Heart left ventricle (tissue), 16 donors: ENCODE measurements around the gene CASZ1. TPM values are rescaled to one million over a fixed set of nuclear protein-coding genes. Genes with fewer than 3 reads are reported as not detected.
A peak's percentile ranks its signal among the peaks of the same experiment; 100 is the strongest.

Experiments used
- ATAC-seq, 4 donors: fragments of 200-7000 bp; cut with Tn5 transposase; one replicate each; pipeline ENCODE4 v1.9.1; 2020 to 2022; ENCODE audit warnings: moderate library complexity in 4 of 4, mild to moderate bottlenecking in 3 of 4, moderate number of reproducible peaks in 1 of 4
- DNase-seq, 5 donors: peaks; one replicate each; pipeline ENCODE4 v3.0.0-alpha.2; 2020
- H3K27ac ChIP-seq, 12 donors: fragments of 200-600 bp; sonication (generic) in 4 of 12; one replicate each; pipeline versions ENCODE4 v1.5.0 to v1.8.0; 2016 to 2022; ENCODE audit warnings: mild to moderate bottlenecking in 2 of 12
- H3K27me3 ChIP-seq, 9 donors: fragments of 200-600 bp; sonication (generic) in 2 of 9; one replicate each; pipeline versions ENCODE4 v1.5.1 to v1.8.0; 2016 to 2022; ENCODE audit warnings: mild to moderate bottlenecking in 3 of 9
- H3K36me3 ChIP-seq, 9 donors: fragments of 200-600 bp; sonication (generic) in 2 of 9; one replicate each; pipeline versions ENCODE4 v1.5.0 to v1.8.0; 2018 to 2022; ENCODE audit warnings: mild to moderate bottlenecking in 2 of 9
- H3K4me1 ChIP-seq, 12 donors: fragments of 200-600 bp; sonication (generic) in 4 of 12; one replicate each; pipeline versions ENCODE4 v1.5.0 to v1.8.0; 2016 to 2022; ENCODE audit warnings: mild to moderate bottlenecking in 3 of 12
- H3K4me3 ChIP-seq, 12 donors: fragments of 200-600 bp; sonication (generic) in 4 of 12; one replicate each; pipeline versions ENCODE4 v1.5.0 to v1.8.0; 2017 to 2022; ENCODE audit warnings: mild to moderate bottlenecking in 9 of 12, moderate library complexity in 4 of 12
- H3K9me3 ChIP-seq, 12 donors: fragments of 200-600 bp; sonication (generic) in 4 of 12; one replicate each; pipeline versions ENCODE4 v1.5.0 to v1.8.0; 2016 to 2022; ENCODE audit warnings: mild to moderate bottlenecking in 1 of 12
- CTCF ChIP-seq, 12 donors: fragments of 200-600 bp; sonication (generic) in 4 of 12; IDR thresholded peaks; one replicate each; pipeline versions ENCODE4 v1.5.0 to v1.8.0; 2018 to 2022; ENCODE audit warnings: antibody characterized with exemption in 12 of 12, mild to moderate bottlenecking in 5 of 12
- POLR2A ChIP-seq, 2 donors: fragments of 450-650 bp; IDR thresholded peaks; one replicate each; pipeline ENCODE4 v1.6.1; 2017; ENCODE audit warnings: antibody characterized with exemption in 2 of 2, mild to moderate bottlenecking in 2 of 2, moderate library complexity in 2 of 2
- WGBS, 4 donors: extraction: QIAGEN DNeasy Blood & Tissue Kit in 2 of 4; methylation state at CpG; one replicate each; pipeline versions ENCODE4 v1.1.5 to v1.1.7; 2013 to 2018; 5-methylcytosine and 5-hydroxymethylcytosine counted together
- intact Hi-C, 10 donors: fragments of 100-400 bp; cut with DNase I; formaldehyde crosslinking; loops; one replicate each; pipeline versions ENCODE4 v1.11.1 to v1.14.2; 2022
- polyA plus RNA-seq, 2 donors: library from polyadenylated mRNA; stranded (reverse); fragments of 200-250 nt; gene quantifications; one replicate each; pipeline ENCODE4 v1.2.3, GENCODE V29; 2013
- total RNA-seq, 9 donors: library from RNA; depleted of rRNA in 2 of 9; stranded (reverse); fragments of >200 nt in 2 of 9; fragmentation: NEBNext Ultra II Directional in 3 of 9; extraction: Animal tissue kit (Norgen Biotek cat#: 25700) in 3 of 9; gene quantifications; one replicate each; pipeline versions ENCODE4 v1.1.0 to v1.2.4, GENCODE V29; 2016 to 2023
- donor health status: ischemic (EF 13 %, LVEDD 7.1; RV severe dilation, severe dysfunction).
- donor health status: healthy with polysubstance abuse.
- donor health status: DM: no; HTN: yes; CAD: no.
- donor health status: DM: no; HTN: no; CAD: no.
- donor health status: ischemic (EF 25% LVEDD 6.9; RV normal size, moderate dysfunction).
- donor health status: ischemic (EF 25% LVEDD 5.7; RV mildly dilated, moderate dysfunction).
- donor health status: healthy.
- donor health status: DM: yes; HTN: yes; CAD: no.
- donor health status: ischemic (EF 35%, LVEDD 5.7; RV mildly dilated, moderate dysfunction).
- donor health status: nonischemic (EF 11% LVEDD 7.7; RV severe dilation, severe dysfunction).
- donor health status: DM: yes; HTN: yes; CAD: no.
- donor health status: PGD.
- donor health status: ischemic (EF 29% LVEDD 5.4; RV normal size, mild dysfunction).
- donor health status: nonischemic (EF 23%, LVEDD 6.1; RV moderate dilation, normal function).

The CASZ1 gene
- total and polyA plus RNA-seq, 11 donors, result 28.8 to 84.9 (median 55.0) TPM

- H3K36me3 ChIP-seq, result peaks cover 0 to 18% (median 11%) of the 10 kb centered on the region in 9 donors
- H3K27ac ChIP-seq, result no peak overlapping the region
- no peak for ATAC-seq
- no peak for DNase-seq
- 80 to 93% (median 87%) methylated on average over 6 of the region's 6 CpGs for WGBS, 4 donors
- H3K9me3 ChIP-seq, result no peaks in the 10 kb centered on the region
- TF ChIP-seq CTCF (IDR thresholded peaks at IDR 0.05), result no peak
- no peak for TF ChIP-seq POLR2A (IDR thresholded peaks at IDR 0.05)
- intact Hi-C loops, result no loop called here
- H3K27me3 ChIP-seq, result no peaks in the 10 kb centered on the region
- peaks cover 0 to 12% (median 0%) of the 10 kb centered on the region in 12 donors for H3K4me1 ChIP-seq
- H3K4me3 ChIP-seq, result no peak overlapping the region
Observed at GRCh38 chr1:10599194-10599861, 197.1 kb downstream of the CASZ1 start.

GRCh38 chr1:10598389-10598702 lies 198.1 kb downstream of the CASZ1 start:
- H3K4me3 ChIP-seq, result no peak overlapping the region
- no peak overlapping the region for H3K27ac ChIP-seq
- DNase-seq (no peak), ATAC-seq (no peak)
- WGBS, 4 donors, result 79 to 85% (median 82%) methylated on average over 6 of the region's 6 CpGs
- peaks cover 0 to 18% (median 11%) of the 10 kb centered on the region in 9 donors for H3K36me3 ChIP-seq
- TF ChIP-seq CTCF (IDR thresholded peaks at IDR 0.05) (no peak), POLR2A (IDR thresholded peaks at IDR 0.05) (no peak)
- intact Hi-C loops, result no loop called here
- no peaks in the 10 kb centered on the region for H3K9me3 ChIP-seq
- peaks cover 0 to 19% (median 0%) of the 10 kb centered on the region in 12 donors for H3K4me1 ChIP-seq
- H3K27me3 ChIP-seq, result no peaks in the 10 kb centered on the region

- intact Hi-C loops, result no loop called here
- peak in 2 of 4 donors; percentile 17 for ATAC-seq
- H3K27ac ChIP-seq, result no peak overlapping the region
- peaks cover 0 to 18% (median 11%) of the 10 kb centered on the region in 9 donors for H3K36me3 ChIP-seq
- 78 to 91% (median 87%) methylated on average over 13 of the region's 13 CpGs for WGBS, 4 donors
- H3K9me3 ChIP-seq, result no peaks in the 10 kb centered on the region
- no peaks in the 10 kb centered on the region for H3K27me3 ChIP-seq
- no peak overlapping the region for H3K4me3 ChIP-seq
- peaks cover 0 to 19% (median 0%) of the 10 kb centered on the region in 12 donors for H3K4me1 ChIP-seq
- no peak for DNase-seq
- TF ChIP-seq CTCF (IDR thresholded peaks at IDR 0.05) (no peak), POLR2A (IDR thresholded peaks at IDR 0.05) (no peak)
Observed at GRCh38 chr1:10597492-10598388, 198.7 kb downstream of the CASZ1 start.

GRCh38 chr1:10596780-10597179 lies 199.7 kb downstream of the CASZ1 start:
- no peaks in the 10 kb centered on the region for H3K27me3 ChIP-seq
- DNase-seq (no peak), ATAC-seq (no peak)
- peaks cover 0 to 18% (median 11%) of the 10 kb centered on the region in 9 donors for H3K36me3 ChIP-seq
- TF ChIP-seq POLR2A (IDR thresholded peaks at IDR 0.05), result no peak
- peaks cover 0 to 29% (median 0%) of the 10 kb centered on the region in 12 donors for H3K4me1 ChIP-seq
- H3K4me3 ChIP-seq, result no peak overlapping the region
- 72 to 85% (median 78%) methylated on average over 6 of the region's 6 CpGs for WGBS, 4 donors
- no peaks in the 10 kb centered on the region for H3K9me3 ChIP-seq
- no peak overlapping the region for H3K27ac ChIP-seq
- intact Hi-C loops, result no loop called here
